B cell (primary cell): ENCODE measurements around the gene SZT2.

ENCODE experiments used
- CTCF ChIP-seq: fragments of 200-600 bp; IDR thresholded peaks from one replicate; pipeline ENCODE4 v1.8.0; 2022; ENCODE audit warnings: antibody characterized with exemption, mild to moderate bottlenecking
- EZH2 ChIP-seq: IDR thresholded peaks from 2 replicates; pipeline ENCODE4 v1.6.1; 2012; ENCODE audit warnings: borderline replicate concordance, low read depth, mild to moderate bottlenecking, moderate library complexity, low read length; ENCODE audit not compliant: insufficient read depth, poor library complexity, severe bottlenecking

GRCh38 chr1:43357251-43357650 is 32.4 kb upstream of the SZT2 start:
- TF ChIP-seq EZH2 = no peak
- TF ChIP-seq CTCF = no peak
